A673 (cell line): ENCODE data around the gene DEFB108B.
"Not testable (repeated sequence)": the region's sequence is repeated elsewhere in the genome, so short reads cannot be mapped to it uniquely, and the experiment has no call there.

Source experiments
- CTCF ChIP-seq: fragments of 300-800, 200-600 bp; sonication (generic); conservative IDR thresholded peaks from 2 replicates; pipeline ENCODE4 v1.5.1; 2017; ENCODE audit warnings: low read depth, mild to moderate bottlenecking, antibody characterized with exemption, low read length, moderate library complexity, mixed read lengths
- EZH2 ChIP-seq: fragments of 200-600 bp; sonication (generic); IDR thresholded peaks from 2 replicates; pipeline ENCODE4 v1.6.1; 2017; ENCODE audit warnings: borderline replicate concordance, low read depth, mild to moderate bottlenecking, mixed read lengths, antibody characterized with exemption, low read length; ENCODE audit not compliant: poor library complexity, severe bottlenecking

DNA sequence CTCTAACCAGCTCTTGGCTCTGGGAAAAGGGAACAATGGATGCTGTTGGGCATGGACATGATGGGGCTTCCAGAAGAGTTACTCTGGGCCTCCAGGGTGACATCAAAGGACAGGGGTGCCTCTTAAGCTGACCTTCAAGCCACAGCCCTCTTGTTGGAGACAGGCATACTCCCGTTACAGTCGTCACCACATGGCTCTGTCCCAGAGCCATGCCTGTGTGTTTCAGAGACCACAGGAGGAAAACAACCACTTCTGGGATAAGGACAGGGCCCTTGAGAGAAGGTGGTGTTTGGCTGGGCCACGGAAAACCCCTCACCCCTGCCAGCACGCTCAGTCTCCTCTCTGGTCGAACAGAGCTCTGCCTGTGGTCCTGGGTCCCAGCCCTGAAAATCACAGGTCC, 37.8 kb upstream of the DEFB108B start:
- not testable (repeated sequence) for TF ChIP-seq EZH2, CTCF
